Measurements from ENCODE around the gene MVK. TPM values are rescaled to one million over a fixed set of nuclear protein-coding genes. Genes with fewer than 3 reads are reported as not detected.
A peak's percentile ranks its signal among the peaks of the same experiment; 100 is the strongest.

Gene MVK
- total RNA-seq, 1 experiment from 2014 or later: 28.9 TPM

GRCh38 chr12:109553483-109553882, 20.1 kb upstream of the MVK start:
- ChIA-PET CTCF (no interaction called here), POLR2A (interaction anchor here (1.0 kb wide), 1 partner anchor 20 kb away, joined by 3 read pairs; the partner anchor contains the start of genes MMAB and MVK)
- H3K27ac Mint-ChIP-seq (ENCODE audit: unreplicated experiment): no peak overlapping the region
- no peaks in the 10 kb centered on the region for H3K27me3 Mint-ChIP-seq (ENCODE audit: insufficient read depth, unreplicated experiment)
- H3K9me3 ChIP-seq: no peaks in the 10 kb centered on the region
- no peaks in the 10 kb centered on the region; the same call in 1 of the 2 replicates for H3K4me1 ChIP-seq
- BruUV-seq (replicated peaks): no TSS peak
- no peaks in the 10 kb centered on the region; the same call in 1 of the 2 replicates for H3K36me3 ChIP-seq (ENCODE audit: control insufficient read depth, insufficient read depth, low read length)
- intact Hi-C loops (cut with micrococcal nuclease; ENCODE audit: unreplicated experiment): no loop called here
- H3K27me3 ChIP-seq (replicated peaks; ENCODE audit: control insufficient read depth, insufficient read depth, low read length): no peaks in the 10 kb centered on the region
- H3K4me3 ChIP-seq (ENCODE audit: low read depth, low read length): no peak overlapping the region
- no peaks in the 10 kb centered on the region for H3K4me1 Mint-ChIP-seq (ENCODE audit: low read depth, unreplicated experiment)
- H3K36me3 Mint-ChIP-seq (ENCODE audit: insufficient read depth, unreplicated experiment): no peaks in the 10 kb centered on the region
- no peak for DNase-seq
- no peak overlapping the region for H3K4me3 Mint-ChIP-seq (ENCODE audit: unreplicated experiment)
- TF ChIP-seq CTCF (IDR thresholded peaks at IDR 0.05; ENCODE audit: insufficient read depth in 1 of 2, low read depth in 1 of 2, low read length in 1 of 2, severe bottlenecking in 1 of 2, unreplicated experiment in 1 of 2): no peak
- no peaks in the 10 kb centered on the region for H3K9me3 Mint-ChIP-seq (ENCODE audit: unreplicated experiment)

GRCh38 chr12:109553906-109554500, 19.6 kb upstream of the MVK start:
- Mint-ChIP-seq H3K27ac (ENCODE audit: unreplicated experiment) (no peak overlapping the region), H3K36me3 (ENCODE audit: insufficient read depth, unreplicated experiment) (peaks cover 4% of the 10 kb centered on the region), H3K27me3 (ENCODE audit: insufficient read depth, unreplicated experiment) (no peaks in the 10 kb centered on the region), H3K4me1 (ENCODE audit: low read depth, unreplicated experiment) (no peaks in the 10 kb centered on the region), H3K9me3 (ENCODE audit: unreplicated experiment) (no peaks in the 10 kb centered on the region), H3K4me3 (ENCODE audit: unreplicated experiment) (no peak overlapping the region)
- H3K4me1 ChIP-seq: no peaks in the 10 kb centered on the region; the same call in 1 of the 2 replicates
- no peak overlapping the region for H3K4me3 ChIP-seq (ENCODE audit: low read depth, low read length)
- ChIA-PET CTCF (no interaction called here), POLR2A (interaction anchor here (1.0 kb wide), 1 partner anchor 20 kb away, joined by 3 read pairs; the partner anchor contains the start of genes MMAB and MVK)
- no peak for DNase-seq
- no TSS peak for BruUV-seq (replicated peaks)
- no peak for TF ChIP-seq CTCF (IDR thresholded peaks at IDR 0.05; ENCODE audit: insufficient read depth in 1 of 2, low read depth in 1 of 2, low read length in 1 of 2, severe bottlenecking in 1 of 2, unreplicated experiment in 1 of 2)
- H3K36me3 ChIP-seq (ENCODE audit: control insufficient read depth, insufficient read depth, low read length): no peaks in the 10 kb centered on the region; the same call in 1 of the 2 replicates
- intact Hi-C loops (cut with micrococcal nuclease; ENCODE audit: unreplicated experiment): no loop called here
- no peaks in the 10 kb centered on the region for H3K27me3 ChIP-seq (replicated peaks; ENCODE audit: control insufficient read depth, insufficient read depth, low read length)
- H3K9me3 ChIP-seq: no peaks in the 10 kb centered on the region

- CTCF ChIA-PET: no interaction called here
- TF ChIP-seq CTCF (IDR thresholded peaks at IDR 0.05; ENCODE audit: insufficient read depth in 1 of 2, low read depth in 1 of 2, low read length in 1 of 2, severe bottlenecking in 1 of 2, unreplicated experiment in 1 of 2): no peak
Observed at GRCh38 chr12:109554761-109555160, 18.8 kb upstream of the MVK start.

More at GRCh38 chr12:109554761-109555160, 18.8 kb upstream of the MVK start:
- POLR2A ChIA-PET: interaction anchor here (0.6 to 1.0 kb wide), 2 partner anchors 19 to 225 kb away, joined by 3 to 7 read pairs; partner anchors contain the start of genes MMAB and MVK
- Mint-ChIP-seq H3K27ac (ENCODE audit: unreplicated experiment) (no peak overlapping the region), H3K27me3 (ENCODE audit: insufficient read depth, unreplicated experiment) (no peaks in the 10 kb centered on the region), H3K9me3 (ENCODE audit: unreplicated experiment) (no peaks in the 10 kb centered on the region), H3K4me3 (ENCODE audit: unreplicated experiment) (no peak overlapping the region), H3K4me1 (ENCODE audit: low read depth, unreplicated experiment) (no peaks in the 10 kb centered on the region), H3K36me3 (ENCODE audit: insufficient read depth, unreplicated experiment) (peaks cover 4% of the 10 kb centered on the region)
- Histone ChIP-seq H3K36me3 (ENCODE audit: control insufficient read depth, insufficient read depth, low read length) (no peaks in the 10 kb centered on the region; the same call in 1 of the 2 replicates), H3K4me1 (no peaks in the 10 kb centered on the region; the same call in 1 of the 2 replicates), H3K9me3 (no peaks in the 10 kb centered on the region), H3K4me3 (ENCODE audit: low read depth, low read length) (no peak overlapping the region), H3K27me3 (replicated peaks; ENCODE audit: control insufficient read depth, insufficient read depth, low read length) (no peaks in the 10 kb centered on the region)
- no peak for DNase-seq
- intact Hi-C loops (cut with micrococcal nuclease; ENCODE audit: unreplicated experiment): no loop called here
- TSS peak; percentile 7 for BruUV-seq (replicated peaks)

All from Caco-2 (cell line).